ENCODE measurements around the gene SNX6.
"Not testable (repeated sequence)": the region's sequence is repeated elsewhere in the genome, so short reads cannot be mapped to it uniquely, and the experiment has no call there.

The SNX6 gene

DNA sequence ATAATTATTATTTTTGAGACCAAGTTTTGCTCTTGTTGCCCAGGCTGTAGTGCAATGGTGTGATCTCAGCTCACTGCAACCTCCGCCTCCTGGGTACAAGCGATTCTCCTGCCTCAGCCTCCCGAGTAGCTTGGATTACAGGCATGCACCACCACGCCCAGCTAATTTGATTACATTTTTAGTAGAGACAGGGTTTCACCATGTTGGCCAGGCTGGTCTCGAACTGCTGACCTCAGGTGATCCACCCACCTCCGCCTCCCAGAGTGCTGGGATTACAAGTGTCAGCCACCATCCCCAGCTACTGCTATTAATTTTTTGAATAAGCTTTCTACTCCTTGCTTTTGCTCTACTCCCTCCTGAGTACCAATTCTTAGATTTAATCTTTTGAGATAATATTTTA lies 108.9 kb downstream of the SNX6 start:
- not testable (repeated sequence) for DNase-seq (ENCODE audit: low read depth in 2 of 2)

DNA sequence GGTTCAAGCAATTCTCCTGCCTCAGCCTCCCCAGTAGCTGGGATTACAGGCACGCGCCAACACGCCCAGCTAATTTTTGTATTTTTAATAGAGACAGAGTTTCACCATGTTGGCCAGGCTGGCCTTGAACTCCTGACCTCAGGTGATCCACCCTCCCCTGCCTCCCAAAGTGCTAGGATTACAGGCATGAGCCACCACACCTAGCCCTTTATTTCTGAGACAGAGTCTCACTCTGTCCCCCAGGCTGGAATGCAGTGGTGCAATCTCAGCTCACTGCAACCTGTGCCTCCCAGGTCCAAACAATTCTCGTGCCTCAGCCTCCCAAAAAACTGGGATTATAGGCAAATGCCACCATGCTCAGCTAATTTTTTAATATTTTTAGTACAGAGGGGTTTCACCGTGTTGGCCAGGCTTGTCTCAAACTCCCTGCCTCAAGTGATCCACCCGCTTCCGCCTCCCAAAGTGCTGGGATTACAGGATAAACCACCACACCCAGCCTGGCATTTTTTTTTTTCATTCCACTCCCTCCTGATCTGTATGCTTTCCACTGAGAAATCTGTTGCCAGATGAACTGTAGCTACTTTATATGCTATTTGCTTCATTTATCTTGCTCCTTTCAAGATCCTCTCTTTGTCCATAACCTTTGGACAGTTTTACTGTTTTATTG lies 109.5 kb downstream of the SNX6 start:
- not testable (repeated sequence) for DNase-seq (ENCODE audit: low read depth in 2 of 2)
